HUES48 (cell line): ENCODE data around the gene ZBTB21.

ENCODE experiments used
- H3K27ac ChIP-seq: one replicate; pipeline ENCODE4 v1.7.0; 2013; ENCODE audit warnings: low read depth, low read length, inconsistent platforms
- H3K27me3 ChIP-seq: 2 replicates; pipeline ENCODE4 v1.6.1; 2013; ENCODE audit warnings: mild to moderate bottlenecking, low read length; ENCODE audit not compliant: control insufficient read depth, insufficient read depth
- H3K36me3 ChIP-seq: 2 replicates; pipeline ENCODE4 v1.6.1; 2013; ENCODE audit warnings: low read length; ENCODE audit not compliant: control insufficient read depth, insufficient read depth
- H3K4me1 ChIP-seq: 2 replicates; pipeline ENCODE4 v1.6.1; 2013; ENCODE audit warnings: mild to moderate bottlenecking, low read length; ENCODE audit not compliant: control insufficient read depth, insufficient read depth
- H3K4me3 ChIP-seq: 2 replicates; pipeline ENCODE4 v1.5.1; 2013; ENCODE audit warnings: mild to moderate bottlenecking, low read depth, low read length
- H3K9ac ChIP-seq: 2 replicates; pipeline ENCODE4 v1.6.1; 2013; ENCODE audit warnings: mild to moderate bottlenecking, low read depth, low read length, moderate library complexity
- H3K9me3 ChIP-seq: 2 replicates; pipeline ENCODE4 v1.6.1; 2013; ENCODE audit warnings: low read length; ENCODE audit not compliant: control insufficient read depth, insufficient read depth

The ZBTB21 gene

GRCh38 chr21:41989698-41990097, 20.5 kb downstream of the ZBTB21 start:
- H3K9me3 ChIP-seq, result no peaks in the 10 kb centered on the region
- no peak overlapping the region for H3K27ac ChIP-seq
- H3K36me3 ChIP-seq, result peaks cover 40% of the 10 kb centered on the region
- no peaks in the 10 kb centered on the region for H3K4me1 ChIP-seq
- H3K4me3 ChIP-seq, result no peak overlapping the region
- no peak overlapping the region for H3K9ac ChIP-seq
- no peaks in the 10 kb centered on the region for H3K27me3 ChIP-seq

GRCh38 chr21:41987310-41987709, 22.9 kb downstream of the ZBTB21 start:
- peaks cover 21% of the 10 kb centered on the region for H3K36me3 ChIP-seq
- no peaks in the 10 kb centered on the region for H3K27me3 ChIP-seq
- H3K9me3 ChIP-seq, result no peaks in the 10 kb centered on the region

GRCh38 chr21:41985662-41986416, 24.3 kb downstream of the ZBTB21 start:
- Histone ChIP-seq H3K4me3 (no peak overlapping the region), H3K36me3 (peaks cover 6% of the 10 kb centered on the region; the same call in 1 of the 2 replicates), H3K9me3 (no peaks in the 10 kb centered on the region), H3K27me3 (no peaks in the 10 kb centered on the region), H3K4me1 (no peaks in the 10 kb centered on the region), H3K27ac (no peak overlapping the region), H3K9ac (no peak overlapping the region)

More at GRCh38 chr21:41987310-41987709, 22.9 kb downstream of the ZBTB21 start:
- Histone ChIP-seq H3K4me3 (no peak overlapping the region), H3K9ac (no peak overlapping the region), H3K27ac (no peak overlapping the region), H3K4me1 (no peaks in the 10 kb centered on the region)

- no peak overlapping the region for H3K27ac ChIP-seq
- no peaks in the 10 kb centered on the region for H3K36me3 ChIP-seq
- H3K9me3 ChIP-seq, result no peaks in the 10 kb centered on the region; the same call in 1 of the 2 replicates
- no peak overlapping the region for H3K9ac ChIP-seq
- no peaks in the 10 kb centered on the region for H3K27me3 ChIP-seq
- H3K4me1 ChIP-seq, result no peaks in the 10 kb centered on the region
- H3K4me3 ChIP-seq, result no peak overlapping the region
Measured at GRCh38 chr21:41983229-41983628, 26.9 kb downstream of the ZBTB21 start.

GRCh38 chr21:41980561-41980960, 29.6 kb downstream of the ZBTB21 start:
- Histone ChIP-seq H3K4me3 (no peak overlapping the region), H3K4me1 (no peaks in the 10 kb centered on the region), H3K27me3 (no peaks in the 10 kb centered on the region), H3K9me3 (no peaks in the 10 kb centered on the region; the same call in 1 of the 2 replicates), H3K9ac (no peak overlapping the region), H3K27ac (no peak overlapping the region), H3K36me3 (no peaks in the 10 kb centered on the region)

- Histone ChIP-seq H3K9ac (no peak overlapping the region), H3K9me3 (no peaks in the 10 kb centered on the region; the same call in 1 of the 2 replicates), H3K27ac (no peak overlapping the region), H3K4me1 (no peaks in the 10 kb centered on the region), H3K4me3 (no peak overlapping the region), H3K36me3 (no peaks in the 10 kb centered on the region), H3K27me3 (no peaks in the 10 kb centered on the region)
Measured at GRCh38 chr21:41979751-41980369, 30.3 kb downstream of the ZBTB21 start.

GRCh38 chr21:41979335-41979734, 30.8 kb downstream of the ZBTB21 start:
- no peak overlapping the region for H3K9ac ChIP-seq
- H3K4me1 ChIP-seq, result no peaks in the 10 kb centered on the region
- no peak overlapping the region for H3K4me3 ChIP-seq
- no peak overlapping the region for H3K27ac ChIP-seq
- H3K27me3 ChIP-seq, result no peaks in the 10 kb centered on the region
- H3K36me3 ChIP-seq, result no peaks in the 10 kb centered on the region
- H3K9me3 ChIP-seq, result no peaks in the 10 kb centered on the region; the same call in 1 of the 2 replicates

- Histone ChIP-seq H3K36me3 (no peaks in the 10 kb centered on the region), H3K9me3 (no peaks in the 10 kb centered on the region; the same call in 1 of the 2 replicates), H3K4me3 (no peak overlapping the region), H3K27me3 (no peaks in the 10 kb centered on the region), H3K9ac (no peak overlapping the region), H3K4me1 (no peaks in the 10 kb centered on the region), H3K27ac (no peak overlapping the region)
Measured at GRCh38 chr21:41977034-41977950, 32.9 kb downstream of the ZBTB21 start.

- Histone ChIP-seq H3K4me1 (no peaks in the 10 kb centered on the region), H3K9ac (no peak overlapping the region), H3K27me3 (no peaks in the 10 kb centered on the region), H3K4me3 (no peak overlapping the region), H3K27ac (no peak overlapping the region), H3K36me3 (no peaks in the 10 kb centered on the region), H3K9me3 (no peaks in the 10 kb centered on the region; the same call in 1 of the 2 replicates)
Measured at GRCh38 chr21:41976611-41977010, 33.5 kb downstream of the ZBTB21 start.

- H3K36me3 ChIP-seq, result no peaks in the 10 kb centered on the region
- H3K9me3 ChIP-seq, result no peaks in the 10 kb centered on the region; the same call in 1 of the 2 replicates
Measured at GRCh38 chr21:41975391-41976272, 34.5 kb downstream of the ZBTB21 start.

More at GRCh38 chr21:41975391-41976272, 34.5 kb downstream of the ZBTB21 start:
- Histone ChIP-seq H3K4me1 (no peaks in the 10 kb centered on the region), H3K9ac (no peak overlapping the region), H3K4me3 (no peak overlapping the region), H3K27ac (no peak overlapping the region), H3K27me3 (no peaks in the 10 kb centered on the region)
